Sigmoid colon (tissue), 7 donors: ENCODE measurements around the gene FSTL5. TPM values are rescaled to one million over a fixed set of nuclear protein-coding genes. Genes with fewer than 3 reads are reported as not detected.

Experiments used
- DNase-seq: peaks from one replicate; pipeline ENCODE4 v3.0.0-alpha.2; 2019
- H3K27ac ChIP-seq, 4 donors: fragments of 200-600 bp; sonication (generic); one replicate each; pipeline ENCODE4 v1.5.1; 2016 to 2019; ENCODE audit warnings: mild to moderate bottlenecking in 1 of 4
- H3K27me3 ChIP-seq, 3 donors: fragments of 200-600 bp; sonication (generic); one replicate each; pipeline ENCODE4 v1.5.1; 2019; ENCODE audit warnings: mild to moderate bottlenecking in 1 of 3
- H3K36me3 ChIP-seq, 4 donors: fragments of 200-600 bp; sonication (generic); one replicate each; pipeline ENCODE4 v1.5.1; 2016 to 2019
- H3K4me1 ChIP-seq, 4 donors: fragments of 200-600 bp; sonication (generic); one replicate each; pipeline ENCODE4 v1.5.1; 2017 to 2019
- H3K4me3 ChIP-seq, 4 donors: fragments of 200-600 bp; sonication (generic); one replicate each; pipeline ENCODE4 v1.5.1; 2017 to 2019; ENCODE audit warnings: mild to moderate bottlenecking in 2 of 4, moderate library complexity in 1 of 4
- H3K9me3 ChIP-seq, 4 donors: fragments of 200-600 bp in 3 of 4; sonication (generic) in 3 of 4; one replicate each; pipeline versions ENCODE4 v1.5.1 to v1.6.1; 2013 to 2019
- EP300 ChIP-seq, 4 donors: sonication (generic); formaldehyde crosslinking; IDR thresholded peaks; one replicate each; pipeline ENCODE4 v1.6.1; 2017; ENCODE audit warnings: antibody characterized with exemption in 4 of 4
- POLR2A ChIP-seq, 2 donors: fragments of 450-650 bp; IDR thresholded peaks; one replicate each; pipeline ENCODE4 v1.6.1; 2016; ENCODE audit warnings: antibody characterized with exemption in 2 of 2, mild to moderate bottlenecking in 2 of 2, moderate library complexity in 2 of 2
- POLR2AphosphoS5 ChIP-seq, 4 donors: sonication (generic); formaldehyde crosslinking; IDR thresholded peaks; one replicate each; pipeline ENCODE4 v1.6.1; 2017; ENCODE audit warnings: antibody characterized with exemption in 4 of 4
- WGBS, 2 donors: extraction: QIAGEN DNeasy Blood & Tissue Kit; methylation state at CpG; one replicate each; pipeline ENCODE4 v1.1.7; 2013; 5-methylcytosine and 5-hydroxymethylcytosine counted together
- intact Hi-C: fragments of 100-400 bp; cut with DNase I; formaldehyde crosslinking; loops from one replicate; pipeline ENCODE4 v1.15.1; 2023
- polyA plus RNA-seq, 3 donors: library from polyadenylated mRNA; stranded (reverse); fragments of 200-250 nt; gene quantifications; one replicate each; pipeline ENCODE4 v1.2.3, GENCODE V29; 2013
- total RNA-seq, 4 donors: library from RNA; depleted of rRNA; stranded (reverse); fragments of >200 nt; gene quantifications; one replicate each; pipeline ENCODE4 v1.1.0, GENCODE V29; 2016
- TF ChIP-seq, protein P1 (sequence below), 4 experiments: fragments of 450-650 bp in 3 of 4; fragments of 200-600 bp in 1 of 4; IDR thresholded peaks; one replicate each; pipeline ENCODE4 v1.5.1; 2016 to 2019; ENCODE audit warnings: antibody characterized with exemption in 4 of 4, mild to moderate bottlenecking in 3 of 4, moderate library complexity in 2 of 4
- donor health status: healthy with polysubstance abuse.
- donor health status: Bipolar disorder and iron deficiency.
- donor health status: healthy.

Gene FSTL5
- total and polyA plus RNA-seq, 7 donors, result 0.42 to 1.8 (median 0.82) TPM; not detected in 2

DNA sequence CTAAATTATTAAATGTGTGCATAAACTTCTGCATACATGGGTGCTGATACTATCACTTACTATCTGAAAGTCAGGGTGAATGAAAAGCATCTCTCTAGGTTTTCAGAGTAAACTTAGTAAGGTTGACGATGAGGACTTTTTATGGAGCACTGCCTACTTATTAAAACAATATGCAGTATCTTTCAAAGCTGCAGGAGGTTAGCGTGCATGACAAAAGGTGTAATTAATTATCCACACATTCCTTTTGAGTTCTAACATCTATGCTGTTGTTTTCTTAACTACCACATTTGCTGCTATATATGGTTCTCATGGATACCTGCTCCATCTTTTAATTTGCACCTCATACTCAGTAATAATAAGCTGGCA, 256.2 kb downstream of the FSTL5 start:
- no peak overlapping the region for H3K27ac ChIP-seq
- no peaks in the 10 kb centered on the region for H3K9me3 ChIP-seq
- H3K4me1 ChIP-seq, result no peaks in the 10 kb centered on the region
- TF ChIP-seq, protein P1, sequence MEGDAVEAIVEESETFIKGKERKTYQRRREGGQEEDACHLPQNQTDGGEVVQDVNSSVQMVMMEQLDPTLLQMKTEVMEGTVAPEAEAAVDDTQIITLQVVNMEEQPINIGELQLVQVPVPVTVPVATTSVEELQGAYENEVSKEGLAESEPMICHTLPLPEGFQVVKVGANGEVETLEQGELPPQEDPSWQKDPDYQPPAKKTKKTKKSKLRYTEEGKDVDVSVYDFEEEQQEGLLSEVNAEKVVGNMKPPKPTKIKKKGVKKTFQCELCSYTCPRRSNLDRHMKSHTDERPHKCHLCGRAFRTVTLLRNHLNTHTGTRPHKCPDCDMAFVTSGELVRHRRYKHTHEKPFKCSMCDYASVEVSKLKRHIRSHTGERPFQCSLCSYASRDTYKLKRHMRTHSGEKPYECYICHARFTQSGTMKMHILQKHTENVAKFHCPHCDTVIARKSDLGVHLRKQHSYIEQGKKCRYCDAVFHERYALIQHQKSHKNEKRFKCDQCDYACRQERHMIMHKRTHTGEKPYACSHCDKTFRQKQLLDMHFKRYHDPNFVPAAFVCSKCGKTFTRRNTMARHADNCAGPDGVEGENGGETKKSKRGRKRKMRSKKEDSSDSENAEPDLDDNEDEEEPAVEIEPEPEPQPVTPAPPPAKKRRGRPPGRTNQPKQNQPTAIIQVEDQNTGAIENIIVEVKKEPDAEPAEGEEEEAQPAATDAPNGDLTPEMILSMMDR (IDR thresholded peaks at IDR 0.05), result no peak
- no peak for TF ChIP-seq POLR2AphosphoS5 (IDR thresholded peaks at IDR 0.05)
- TF ChIP-seq EP300 (IDR thresholded peaks at IDR 0.05), result no peak
- TF ChIP-seq POLR2A (IDR thresholded peaks at IDR 0.05), result no peak
- H3K4me3 ChIP-seq, result no peak overlapping the region
- H3K36me3 ChIP-seq, result no peaks in the 10 kb centered on the region
- no peaks in the 10 kb centered on the region for H3K27me3 ChIP-seq
- 70 to 83% methylated on average over 2 of the region's 2 CpGs for WGBS, 2 donors
- DNase-seq, result no peak
- intact Hi-C loops, result no loop called here

DNA sequence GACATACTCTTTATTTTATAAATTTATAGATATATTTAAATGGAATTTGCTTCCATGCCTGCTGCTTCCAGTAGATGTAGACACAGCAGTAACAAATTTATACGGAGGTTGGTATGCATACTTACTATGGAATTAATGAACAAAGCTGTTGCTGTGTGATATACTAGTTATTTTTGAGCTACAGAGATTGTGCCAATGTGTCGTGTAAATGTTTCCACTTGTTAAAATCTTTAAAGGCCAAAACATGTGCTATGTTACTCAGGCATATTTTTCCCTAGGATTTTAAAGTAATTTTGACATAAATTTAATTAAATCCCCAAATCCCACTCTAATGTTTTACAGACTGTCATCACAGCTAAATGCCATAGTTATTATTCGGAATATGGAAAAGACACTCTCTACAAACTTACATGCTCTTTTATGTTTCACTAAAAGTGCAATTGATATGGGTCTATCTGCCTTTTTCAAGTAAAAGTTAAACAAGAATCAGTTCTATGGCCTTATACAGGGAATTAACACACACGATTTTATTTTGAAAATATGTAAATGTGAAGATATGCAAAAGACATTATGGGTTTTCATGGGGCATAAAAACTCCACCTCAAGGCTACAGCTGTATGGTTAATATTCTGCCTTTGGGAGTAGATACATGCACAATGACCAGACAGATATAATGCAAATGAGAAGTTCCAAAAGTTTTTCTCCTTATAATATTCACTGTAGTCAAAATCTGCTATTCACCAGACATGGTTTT, 256.8 kb downstream of the FSTL5 start:
- TF ChIP-seq EP300 (IDR thresholded peaks at IDR 0.05), result no peak
- TF ChIP-seq POLR2A (IDR thresholded peaks at IDR 0.05), result no peak
- TF ChIP-seq, protein P1 (IDR thresholded peaks at IDR 0.05), result no peak
- TF ChIP-seq POLR2AphosphoS5 (IDR thresholded peaks at IDR 0.05), result no peak
- Histone ChIP-seq H3K36me3 (no peaks in the 10 kb centered on the region), H3K27me3 (no peaks in the 10 kb centered on the region), H3K27ac (no peak overlapping the region), H3K9me3 (no peaks in the 10 kb centered on the region), H3K4me1 (no peaks in the 10 kb centered on the region), H3K4me3 (no peak overlapping the region)
- intact Hi-C loops, result no loop called here
- no peak for DNase-seq
- WGBS, 2 donors, result 64 to 70% methylated on average over 4 of the region's 4 CpGs

DNA sequence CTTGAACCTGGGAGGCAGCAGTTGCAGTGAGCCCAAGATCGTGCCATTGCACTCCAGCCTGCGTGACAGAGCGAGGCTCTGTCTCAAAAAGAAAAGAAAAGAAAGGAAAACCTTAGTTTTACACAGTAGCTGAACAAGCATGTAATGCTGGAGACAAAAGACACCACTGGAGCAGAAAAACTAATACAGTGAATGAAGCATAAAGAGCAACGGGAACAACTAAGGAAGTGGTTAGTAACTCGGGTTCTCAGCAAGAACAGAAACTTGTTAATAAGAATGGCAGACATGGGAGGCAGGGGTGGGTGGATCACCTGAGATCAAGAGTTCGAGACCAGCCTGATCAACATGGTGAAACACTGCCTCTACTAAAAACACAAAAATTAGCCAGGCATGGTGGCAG, 263.7 kb downstream of the FSTL5 start:
- WGBS, 2 donors, result 79 to 83% methylated on average over 6 of the region's 6 CpGs
- no peaks in the 10 kb centered on the region for H3K4me1 ChIP-seq
- intact Hi-C loops, result no loop called here

DNA sequence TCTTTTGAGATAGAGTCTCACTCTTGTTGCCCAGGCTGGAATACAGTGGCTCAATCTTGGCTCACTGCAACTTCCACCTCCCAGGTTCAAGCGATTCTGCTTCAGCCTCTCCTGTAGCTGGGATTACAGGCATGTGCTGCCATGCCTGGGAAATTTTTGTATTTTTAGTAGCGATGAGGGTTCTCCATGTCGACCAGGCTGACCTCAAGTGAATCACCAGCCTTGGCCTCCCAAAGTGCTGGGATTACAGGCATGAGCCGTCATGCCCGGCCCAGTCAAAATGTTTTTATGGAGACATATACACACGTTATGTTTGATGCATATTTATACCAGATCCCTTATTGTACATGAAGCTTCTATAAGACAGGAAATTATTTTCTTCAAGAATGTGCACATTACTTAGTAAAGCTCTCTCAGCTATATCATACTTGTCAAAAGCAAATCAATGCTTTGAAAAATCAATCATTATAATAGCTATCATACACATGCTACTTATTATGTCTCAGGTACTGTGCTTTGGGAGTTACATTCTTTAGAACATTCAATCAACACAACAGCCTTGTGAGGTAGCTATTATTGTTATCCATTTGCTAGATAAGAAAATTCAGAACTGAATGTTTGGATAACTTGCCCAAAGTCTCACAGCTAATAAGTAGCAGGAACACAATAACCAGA, 269.2 kb downstream of the FSTL5 start:
- Histone ChIP-seq H3K4me1 (no peaks in the 10 kb centered on the region), H3K27me3 (no peaks in the 10 kb centered on the region), H3K36me3 (no peaks in the 10 kb centered on the region), H3K9me3 (no peaks in the 10 kb centered on the region), H3K4me3 (no peak overlapping the region), H3K27ac (no peak overlapping the region)
- intact Hi-C loops, result no loop called here
- WGBS, 2 donors, result 83 to 86% methylated on average over 6 of the region's 6 CpGs
- DNase-seq, result no peak
- TF ChIP-seq EP300 (IDR thresholded peaks at IDR 0.05) (no peak), POLR2AphosphoS5 (IDR thresholded peaks at IDR 0.05) (no peak), POLR2A (IDR thresholded peaks at IDR 0.05) (no peak)

More for the DNA sequence above, 263.7 kb downstream of the FSTL5 start:
- no peaks in the 10 kb centered on the region for H3K36me3 ChIP-seq
- H3K4me3 ChIP-seq, result no peak overlapping the region
- no peak overlapping the region for H3K27ac ChIP-seq
- no peak for DNase-seq
- TF ChIP-seq, protein P1 (IDR thresholded peaks at IDR 0.05), result no peak
- no peak for TF ChIP-seq EP300 (IDR thresholded peaks at IDR 0.05)
- TF ChIP-seq POLR2A (IDR thresholded peaks at IDR 0.05), result no peak
- TF ChIP-seq POLR2AphosphoS5 (IDR thresholded peaks at IDR 0.05), result no peak
- no peaks in the 10 kb centered on the region for H3K9me3 ChIP-seq
- H3K27me3 ChIP-seq, result no peaks in the 10 kb centered on the region

DNA sequence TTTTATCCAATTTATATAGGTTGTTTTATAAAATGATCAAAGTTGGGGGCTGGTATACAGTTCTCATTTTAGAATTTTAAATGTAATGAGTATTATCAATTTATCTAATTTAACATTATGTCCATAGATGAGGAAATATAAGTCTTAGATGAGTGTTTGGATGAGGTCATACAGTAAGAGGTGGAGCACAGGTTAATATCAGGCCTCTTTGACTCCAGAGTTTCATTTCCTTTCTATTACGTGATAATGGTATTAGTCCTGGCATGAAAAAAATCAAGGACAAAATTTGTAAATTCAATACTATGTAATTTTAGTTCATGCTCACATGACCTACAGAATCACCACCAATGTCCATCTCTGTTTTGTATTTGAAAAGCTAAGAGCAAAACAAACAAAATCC, 269.8 kb downstream of the FSTL5 start:
- no peaks in the 10 kb centered on the region for H3K4me1 ChIP-seq
- TF ChIP-seq, protein P1 (IDR thresholded peaks at IDR 0.05), result no peak
- no peak for TF ChIP-seq EP300 (IDR thresholded peaks at IDR 0.05)
- no peak for TF ChIP-seq POLR2A (IDR thresholded peaks at IDR 0.05)
- TF ChIP-seq POLR2AphosphoS5 (IDR thresholded peaks at IDR 0.05), result no peak
- no peak for DNase-seq
- 75 to 88% methylated on average over 1 of the region's 1 CpG for WGBS, 2 donors
- no peaks in the 10 kb centered on the region for H3K27me3 ChIP-seq
- no peak overlapping the region for H3K27ac ChIP-seq
- no peak overlapping the region for H3K4me3 ChIP-seq
- H3K36me3 ChIP-seq, result no peaks in the 10 kb centered on the region
- H3K9me3 ChIP-seq, result no peaks in the 10 kb centered on the region
- intact Hi-C loops, result no loop called here
